SK-N-SH (cell line): ENCODE data around the gene ZNF184.

Experiments
- CTCF ChIP-seq: fragments of 200-600 bp; sonication (generic); IDR thresholded peaks from 2 replicates; pipeline ENCODE4 v1.6.1; 2017; ENCODE audit warnings: antibody characterized with exemption, mild to moderate bottlenecking, moderate library complexity
- EP300 ChIP-seq, 2 experiments: IDR thresholded peaks; 2 replicates each; pipeline versions ENCODE4 v1.4.0 to v1.6.1; 2012; ENCODE audit warnings: borderline replicate concordance in 1 of 2, low read depth in 1 of 2, low read length in 1 of 2
- EZH2phosphoT487 ChIP-seq: fragments of 200-600 bp; sonication (generic); IDR thresholded peaks from 2 replicates; pipeline ENCODE4 v1.6.1; 2017; ENCODE audit warnings: low read depth, mixed run types, mild to moderate bottlenecking, antibody characterized with exemption, moderate library complexity, borderline replicate concordance
- NRF1 ChIP-seq: IDR thresholded peaks from 2 replicates; pipeline ENCODE4 v1.6.1; 2012; ENCODE audit warnings: low read depth, mild to moderate bottlenecking, low read length
- RCOR1 ChIP-seq: fragments of 150-350 bp; IDR thresholded peaks from 2 replicates; pipeline ENCODE4 v1.6.1; 2017; ENCODE audit warnings: antibody characterized with exemption, low read length
- TEAD4 ChIP-seq: IDR thresholded peaks from 2 replicates; pipeline ENCODE4 v1.4.0; 2012; ENCODE audit warnings: mild to moderate bottlenecking, borderline replicate concordance; ENCODE audit not compliant: insufficient read depth
- TF ChIP-seq, protein P1 (sequence below): IDR thresholded peaks from 2 replicates; pipeline ENCODE4; 2012
- TF ChIP-seq, protein P2 (sequence below): IDR thresholded peaks from 2 replicates; pipeline ENCODE4 v1.4.0; 2012; ENCODE audit warnings: low read depth, borderline replicate concordance

- TF ChIP-seq, protein P1, sequence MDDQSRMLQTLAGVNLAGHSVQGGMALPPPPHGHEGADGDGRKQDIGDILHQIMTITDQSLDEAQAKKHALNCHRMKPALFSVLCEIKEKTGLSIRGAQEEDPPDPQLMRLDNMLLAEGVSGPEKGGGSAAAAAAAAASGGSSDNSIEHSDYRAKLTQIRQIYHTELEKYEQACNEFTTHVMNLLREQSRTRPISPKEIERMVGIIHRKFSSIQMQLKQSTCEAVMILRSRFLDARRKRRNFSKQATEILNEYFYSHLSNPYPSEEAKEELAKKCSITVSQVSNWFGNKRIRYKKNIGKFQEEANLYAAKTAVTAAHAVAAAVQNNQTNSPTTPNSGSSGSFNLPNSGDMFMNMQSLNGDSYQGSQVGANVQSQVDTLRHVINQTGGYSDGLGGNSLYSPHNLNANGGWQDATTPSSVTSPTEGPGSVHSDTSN, result no peak
- TF ChIP-seq CTCF, result no peak
- TF ChIP-seq EP300 (IDR thresholded peaks at IDR 0.05; ENCODE audit: borderline replicate concordance in 1 of 2, low read depth in 1 of 2, low read length in 1 of 2), result no peak
- no peak for TF ChIP-seq TEAD4
- TF ChIP-seq, protein P2, sequence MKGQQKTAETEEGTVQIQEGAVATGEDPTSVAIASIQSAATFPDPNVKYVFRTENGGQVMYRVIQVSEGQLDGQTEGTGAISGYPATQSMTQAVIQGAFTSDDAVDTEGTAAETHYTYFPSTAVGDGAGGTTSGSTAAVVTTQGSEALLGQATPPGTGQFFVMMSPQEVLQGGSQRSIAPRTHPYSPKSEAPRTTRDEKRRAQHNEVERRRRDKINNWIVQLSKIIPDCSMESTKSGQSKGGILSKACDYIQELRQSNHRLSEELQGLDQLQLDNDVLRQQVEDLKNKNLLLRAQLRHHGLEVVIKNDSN, result no peak
- no peak for TF ChIP-seq EZH2phosphoT487
- TF ChIP-seq RCOR1, result no peak
- no peak for TF ChIP-seq NRF1
Observed at GRCh38 chr6:27400877-27401642, 71.8 kb downstream of the ZNF184 start.
